Dermis blood vessel endothelial cell (primary cell): Measurements from ENCODE around the gene ARHGEF11. TPM values are rescaled to one million over a fixed set of nuclear protein-coding genes. Genes with fewer than 3 reads are reported as not detected.

Experiments
- DNase-seq: peaks from one replicate; pipeline ENCODE4 v3.0.0; 2010
- total RNA-seq: library from RNA; depleted of rRNA; stranded (reverse); fragments of >200 nt; gene quantifications from 2 replicates; pipeline ENCODE4 v1.2.3, GENCODE V29; 2014

ARHGEF11 gene
- total RNA-seq, 1 donor from 2014 or later, result 22.0 TPM

DNA sequence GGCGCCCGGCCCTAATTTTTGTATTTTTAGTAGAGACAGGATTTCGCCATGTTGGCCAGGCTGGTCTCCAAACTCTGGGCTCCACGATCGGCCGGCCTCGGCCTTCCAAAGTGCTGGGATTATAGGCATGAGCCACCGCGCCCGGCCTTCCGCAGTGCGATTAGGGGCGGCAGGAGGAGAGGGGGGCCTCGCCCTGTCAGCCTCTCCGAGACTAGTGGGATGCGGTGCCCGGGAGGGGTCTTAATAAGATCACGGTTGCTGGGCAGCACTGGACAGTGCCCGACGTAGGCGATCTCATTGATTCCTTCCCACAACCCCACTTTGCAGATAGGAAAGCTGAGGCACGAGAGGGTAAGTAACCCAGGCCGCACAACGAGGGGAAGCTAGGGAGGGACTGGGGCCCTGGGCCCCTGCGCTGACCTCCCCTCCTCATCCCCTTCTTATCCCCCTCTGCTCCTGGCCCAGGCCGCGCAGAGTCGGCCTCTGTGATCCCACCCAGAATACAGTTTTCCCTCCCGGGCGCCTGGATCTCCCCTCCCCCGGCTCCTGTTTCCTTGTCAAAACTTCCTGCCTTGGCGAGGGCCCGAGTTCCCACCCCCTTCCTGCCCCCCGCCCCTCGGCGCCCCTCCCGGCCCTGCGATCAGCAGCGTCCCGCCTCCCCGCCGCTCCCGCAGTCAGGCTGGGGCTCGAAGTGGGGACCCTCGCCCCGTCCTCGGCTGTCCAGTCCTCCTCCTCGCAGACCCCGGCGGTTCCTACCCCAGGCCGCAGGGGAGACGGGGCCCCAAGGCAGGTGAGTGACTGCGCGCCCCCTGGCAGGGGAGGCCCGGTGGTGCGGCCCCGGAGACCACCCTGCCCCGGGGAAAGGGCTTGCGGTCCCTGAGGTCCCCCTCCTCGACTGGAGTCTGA, 152.2 kb downstream of the ARHGEF11 start, which contains the start of gene PEAR1:
PEAR1 (plus strand) TSS at position 671 of the 906 bp plus-strand sequence. CDS start 10,209 bp downstream, outside the sequence.
- DNase-seq, result peak; percentile 80

DNA sequence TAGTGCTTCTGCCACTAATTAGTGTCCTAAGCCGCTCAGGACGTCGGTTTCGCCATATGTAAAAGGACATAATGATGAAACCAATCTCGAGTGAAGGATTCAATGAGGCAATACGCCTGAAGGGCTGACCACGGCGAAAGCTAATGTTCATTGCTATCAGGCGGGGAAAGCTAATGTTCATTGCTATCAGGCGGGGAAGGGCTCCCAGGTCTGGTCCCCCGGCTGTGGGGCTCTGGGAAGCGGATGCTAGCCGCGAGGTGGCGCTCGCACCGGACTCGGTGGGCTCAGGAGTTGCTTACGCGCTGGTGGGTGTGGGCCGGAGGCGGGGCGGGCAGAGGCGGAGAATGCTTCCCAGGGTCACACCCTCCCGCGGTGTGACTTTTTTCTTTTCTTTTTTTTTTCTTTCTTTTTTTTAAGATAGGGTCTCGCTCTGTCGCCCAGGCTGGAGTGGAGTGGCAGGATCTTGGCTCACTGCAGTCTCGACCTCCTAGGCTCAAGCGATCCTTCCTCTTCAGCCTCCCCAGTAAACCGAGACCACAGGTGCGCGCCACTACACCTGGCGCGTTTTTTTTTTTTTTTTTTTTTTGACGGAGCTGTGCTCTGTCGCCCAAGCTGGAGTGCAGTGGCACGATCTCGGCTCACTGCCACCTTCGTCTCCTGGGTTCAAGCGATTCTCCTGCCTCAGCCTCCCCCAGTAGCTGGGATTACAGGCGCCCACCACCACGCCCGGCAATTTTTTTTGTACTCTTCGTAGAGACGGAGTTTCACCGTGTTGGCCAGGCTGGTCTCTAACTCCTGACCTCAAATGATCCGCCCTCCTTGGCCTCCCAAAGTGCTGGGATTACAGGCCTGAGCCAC, 153.1 kb downstream of the ARHGEF11 start:
- peak; percentile 95 for DNase-seq

DNA sequence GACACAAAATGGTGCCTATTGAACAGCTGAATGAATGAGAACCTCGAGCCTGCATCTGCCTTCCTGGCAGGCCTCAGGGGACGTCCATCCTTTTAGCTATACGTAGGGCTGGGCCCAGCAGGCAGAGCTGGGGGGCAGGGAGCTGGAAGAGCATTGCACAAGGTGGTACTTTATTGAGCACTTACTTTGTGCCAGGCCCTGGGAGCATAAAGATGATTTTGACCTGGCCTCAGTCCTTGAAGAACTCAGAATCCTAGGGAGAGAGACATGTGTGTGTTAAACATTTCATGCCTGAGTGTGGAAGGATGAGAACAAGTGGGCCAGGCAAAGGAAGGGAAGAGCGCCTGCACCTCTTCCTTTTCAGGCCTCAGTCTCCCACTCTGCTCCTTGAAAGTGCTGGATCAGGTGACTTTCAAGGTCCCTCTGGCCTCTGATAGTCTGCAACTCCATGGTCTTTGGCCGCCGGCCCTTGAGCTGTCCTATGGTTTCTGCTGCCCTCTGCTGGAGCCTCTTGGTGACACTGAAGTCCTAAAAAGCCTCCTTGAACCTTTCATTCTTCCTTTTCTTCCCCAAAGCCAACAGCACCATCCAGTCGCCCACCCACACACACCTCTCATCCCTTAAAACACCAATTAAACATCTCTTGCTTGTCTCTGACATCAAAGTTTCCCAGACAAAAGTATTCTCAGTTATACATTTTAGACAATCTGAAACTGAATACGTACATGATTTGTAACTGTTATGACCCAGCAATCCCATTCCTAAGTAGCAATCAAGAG, 155.6 kb downstream of the ARHGEF11 start:
- DNase-seq, result peak; percentile 92

DNA sequence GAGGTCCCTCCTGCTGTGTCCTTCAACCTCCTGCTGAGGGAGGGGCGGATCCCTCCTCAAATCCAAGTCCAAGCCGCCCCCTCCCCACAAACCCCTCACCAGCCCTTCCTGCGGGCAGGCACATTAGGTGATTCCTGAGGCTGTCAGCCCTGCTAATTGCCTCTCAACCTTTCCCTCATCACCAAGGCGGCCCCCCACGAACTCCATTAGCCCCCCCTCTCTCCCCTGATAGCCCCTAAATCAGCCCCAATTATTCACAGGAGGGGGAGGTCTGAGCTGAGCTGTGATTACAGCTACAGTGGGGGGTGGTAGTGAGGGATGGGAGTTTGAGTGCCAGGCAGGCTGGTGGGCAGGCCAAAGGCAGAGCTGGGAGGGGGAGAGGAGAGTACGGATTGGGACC, 157.8 kb downstream of the ARHGEF11 start:
- no peak for DNase-seq

DNA sequence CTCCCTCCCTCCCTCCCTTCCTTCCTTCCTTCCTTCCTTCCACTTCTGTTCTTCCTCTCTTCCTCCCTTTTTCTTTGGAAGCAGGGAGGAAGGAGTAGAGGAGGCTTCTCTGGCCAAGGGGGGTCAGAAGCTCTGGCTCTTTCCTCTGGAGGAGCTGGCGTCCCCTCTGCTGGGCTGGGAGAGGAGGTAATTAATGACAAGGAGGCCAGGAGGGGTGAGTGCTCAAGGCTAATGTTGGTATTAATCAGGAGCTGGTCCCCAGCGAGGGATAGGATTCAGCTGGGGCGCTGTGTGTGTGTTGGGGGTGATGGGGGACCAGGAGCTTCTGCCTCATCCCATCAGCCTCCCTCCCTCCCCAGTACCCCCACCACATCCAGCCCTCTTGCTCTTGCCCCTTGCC, 158.2 kb downstream of the ARHGEF11 start:
- DNase-seq, result no peak

DNA sequence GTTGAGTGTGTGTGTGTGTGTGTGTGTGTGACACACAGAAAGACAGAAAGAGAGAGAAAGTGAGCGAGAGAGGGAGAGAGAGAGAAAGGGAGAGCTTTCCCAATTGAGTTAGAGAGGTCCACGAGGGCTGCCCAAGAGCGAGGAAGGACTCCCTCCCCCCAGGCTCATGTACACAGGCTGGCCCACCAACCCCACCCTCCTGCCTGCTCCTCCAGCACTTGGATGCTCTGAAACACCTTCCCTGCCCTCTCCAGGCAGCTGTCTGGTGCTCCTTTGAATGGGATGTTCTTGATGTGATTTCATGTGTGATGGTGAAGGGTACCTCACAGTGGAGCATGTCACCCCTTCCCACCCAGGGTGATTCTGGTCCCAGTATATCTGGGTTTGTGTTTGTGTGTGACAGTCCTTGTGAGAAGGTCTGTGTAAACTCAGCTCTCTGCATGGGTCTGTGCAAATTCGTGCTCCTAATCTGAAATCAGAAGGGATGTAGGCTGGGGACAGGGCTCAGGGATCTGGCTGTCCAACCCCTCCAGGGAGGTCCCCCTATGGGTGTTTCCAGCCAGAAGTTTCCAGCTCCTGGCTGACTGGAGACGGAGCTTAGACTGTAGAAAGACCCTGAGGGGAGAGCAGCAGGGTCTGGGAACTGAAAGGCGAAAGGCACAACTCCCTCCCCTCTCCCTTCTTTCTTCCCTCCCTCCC, 158.8 kb downstream of the ARHGEF11 start:
- DNase-seq, result no peak

DNA sequence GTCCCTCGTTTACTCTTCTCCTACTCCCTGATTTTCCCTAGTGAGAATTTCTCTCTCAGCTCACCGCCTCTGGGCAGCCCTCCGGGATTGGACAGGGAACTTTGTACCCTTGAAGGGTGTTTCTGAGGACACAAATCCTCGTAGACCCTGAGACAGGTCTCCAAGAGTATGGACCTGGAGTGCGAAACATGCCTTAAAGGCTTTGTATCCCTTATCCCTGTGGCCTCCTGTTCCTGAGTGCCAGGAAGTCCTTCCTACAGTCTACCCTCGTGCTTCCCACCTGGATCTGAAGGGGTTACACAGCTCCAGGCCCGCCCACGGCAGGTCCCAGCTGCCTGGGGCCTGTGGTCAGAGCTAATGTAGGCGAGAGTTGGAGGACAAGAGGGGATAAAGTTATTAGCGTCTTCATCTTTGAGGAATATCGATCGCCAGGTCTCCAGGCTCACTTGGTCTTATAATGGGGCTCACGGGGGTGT, 159.6 kb downstream of the ARHGEF11 start:
- DNase-seq, result no peak

DNA sequence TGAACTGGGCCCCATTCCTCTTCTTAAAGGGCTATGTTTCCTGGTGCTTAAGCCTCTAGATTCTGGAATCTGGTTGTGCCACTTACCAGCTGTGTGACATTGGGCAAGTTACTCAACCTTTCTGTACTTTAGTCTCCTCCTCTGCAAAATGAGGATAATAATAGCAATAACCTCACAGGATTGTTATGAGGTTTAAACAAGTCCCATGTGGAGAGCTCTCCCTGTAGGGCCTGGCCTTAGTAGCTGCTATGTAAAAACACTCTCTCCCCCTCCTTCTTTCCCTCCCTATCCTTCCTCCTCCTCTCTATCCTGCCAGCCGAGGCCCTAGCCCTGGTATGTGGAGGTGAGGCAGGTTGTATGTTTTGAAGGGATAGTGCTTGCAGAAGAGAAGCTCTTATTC, 160.2 kb downstream of the ARHGEF11 start:
- no peak for DNase-seq

Other genes starting within 250 kb of the ARHGEF11 start
- not detected in 2 replicates for gene SH2D2A, start 228.9 kb downstream of the ARHGEF11 start, total RNA-seq
- gene INSRR, start 186.6 kb downstream of the ARHGEF11 start, total RNA-seq, result not detected in 2 replicates
- not detected in 2 replicates for gene NTRK1, start 184.9 kb downstream of the ARHGEF11 start, total RNA-seq
- 19.1 and 53.5 TPM in 2 replicates for gene PEAR1, start 152.0 kb downstream of the ARHGEF11 start, total RNA-seq
- 0.14 and 0.34 TPM in 2 replicates for gene LRRC71, start 125.1 kb downstream of the ARHGEF11 start, total RNA-seq
- not detected in 2 replicates for gene ETV3L, start 54.1 kb upstream of the ARHGEF11 start, total RNA-seq
- 17.2 and 19.1 TPM in 2 replicates for gene ETV3, start 92.7 kb upstream of the ARHGEF11 start, total RNA-seq